ENCODE measurements around the gene SHOC1.

SHOC1 gene

DNA sequence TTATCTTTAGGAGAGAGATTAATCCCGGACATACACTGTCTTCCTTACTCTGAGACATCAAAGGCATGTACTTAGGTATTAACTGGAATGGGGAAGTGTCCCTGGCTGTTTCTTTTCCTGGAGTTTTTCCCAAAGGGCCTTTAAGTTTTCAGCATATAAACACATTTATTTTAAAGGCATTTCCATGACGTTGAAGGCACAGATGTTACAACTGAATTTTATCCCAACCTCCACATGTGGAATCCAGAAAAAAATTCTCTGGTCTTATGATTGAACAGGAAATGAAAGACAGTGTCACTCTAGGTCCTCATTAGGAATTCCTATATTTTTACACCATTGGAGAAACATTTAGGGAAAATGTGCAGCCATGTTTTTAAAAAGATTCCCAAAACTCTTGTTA is 41.6 kb upstream of the SHOC1 start:
- no peak overlapping the region for H3K4me3 ChIP-seq (ENCODE audit: low read depth, low read length)
- TF ChIP-seq CTCF (IDR thresholded peaks at IDR 0.05; ENCODE audit: borderline replicate concordance, insufficient read depth, low read depth, low read length): no peak

- no peak for TF ChIP-seq CTCF (IDR thresholded peaks at IDR 0.05; ENCODE audit: borderline replicate concordance, insufficient read depth, low read depth, low read length)
- H3K4me3 ChIP-seq (ENCODE audit: low read depth, low read length): no peak overlapping the region
Measured at GRCh38 chr9:111833941-111834340, 39.2 kb upstream of the SHOC1 start.

DNA sequence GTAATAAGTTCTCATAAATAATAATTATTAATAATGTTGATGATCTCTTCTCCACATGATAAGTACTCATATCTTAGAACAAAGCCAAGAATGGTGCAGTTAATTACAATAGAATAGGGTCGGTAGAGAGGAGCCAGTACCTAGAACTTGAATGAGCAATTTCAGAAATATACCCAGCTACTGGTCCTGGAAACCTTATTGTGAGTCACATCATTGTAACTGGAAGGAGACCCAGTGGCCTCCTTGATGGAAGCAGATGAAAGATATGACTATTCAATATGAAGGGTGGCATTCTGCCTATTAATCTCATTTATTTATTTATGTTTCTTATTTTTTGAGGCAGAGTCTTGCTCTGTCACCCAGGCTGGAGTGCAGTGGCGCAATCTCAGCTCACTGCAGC is 37.7 kb upstream of the SHOC1 start:
- H3K4me3 ChIP-seq (ENCODE audit: low read depth, low read length): no peak overlapping the region
- TF ChIP-seq CTCF (IDR thresholded peaks at IDR 0.05; ENCODE audit: borderline replicate concordance, insufficient read depth, low read depth, low read length): no peak

DNA sequence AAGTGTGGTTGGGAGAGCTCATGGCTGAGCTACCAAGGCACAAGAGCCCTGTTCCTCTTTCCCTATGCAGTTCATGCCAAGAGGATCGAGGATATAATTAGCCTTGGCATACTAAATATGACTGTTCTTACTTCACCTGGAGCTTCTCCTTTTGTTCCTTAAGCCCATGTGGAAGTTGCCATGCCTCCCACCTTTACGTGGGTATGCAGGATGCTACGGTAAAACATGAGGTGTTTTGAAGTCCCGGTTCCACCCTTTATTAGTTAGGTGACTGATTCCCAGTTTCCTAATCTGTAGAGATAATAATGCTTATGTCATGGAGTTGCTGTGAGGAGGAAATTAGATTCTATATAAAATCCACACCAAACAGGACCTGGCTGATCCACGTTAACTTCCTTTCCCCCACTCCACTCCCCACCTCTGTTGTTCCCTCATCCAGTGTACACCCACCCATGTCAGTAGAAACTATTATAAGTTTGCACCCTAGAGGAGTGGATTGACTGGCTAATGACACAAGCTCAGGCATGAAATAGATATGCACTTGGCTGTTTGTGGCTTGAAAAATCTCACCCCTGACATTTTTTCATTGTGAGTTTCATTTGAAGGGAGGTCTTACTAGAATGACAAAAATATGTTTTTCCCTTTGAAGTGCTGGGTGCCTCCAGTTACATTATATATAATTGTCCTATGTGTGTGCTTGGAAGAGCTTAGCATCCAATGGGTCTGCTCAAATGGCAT is 36.8 kb upstream of the SHOC1 start:
- no peak overlapping the region for H3K4me3 ChIP-seq (ENCODE audit: low read depth, low read length)
- no peak for TF ChIP-seq CTCF (IDR thresholded peaks at IDR 0.05; ENCODE audit: borderline replicate concordance, insufficient read depth, low read depth, low read length)

DNA sequence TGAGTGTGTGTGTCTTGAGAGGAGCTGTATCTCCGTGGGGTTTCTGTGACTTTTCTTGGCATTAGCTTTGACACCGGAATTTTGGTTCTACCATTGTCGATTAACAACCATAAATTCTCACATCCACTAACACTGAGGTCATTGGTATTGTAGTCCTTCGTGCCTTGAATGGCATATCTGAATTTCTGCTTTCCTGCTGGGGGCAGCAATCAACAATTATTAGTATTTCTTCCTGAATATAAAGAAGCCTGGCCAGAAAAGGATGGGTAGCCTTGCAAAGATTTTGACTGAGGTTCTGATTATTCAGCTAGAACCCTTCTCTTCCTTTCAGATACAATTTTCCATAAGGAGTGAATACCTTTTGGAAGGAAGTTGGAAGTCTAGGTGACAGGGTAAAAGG is 33.5 kb upstream of the SHOC1 start:
- no peak for TF ChIP-seq CTCF (IDR thresholded peaks at IDR 0.05; ENCODE audit: borderline replicate concordance, insufficient read depth, low read depth, low read length)
- no peak overlapping the region for H3K4me3 ChIP-seq (ENCODE audit: low read depth, low read length)

GRCh38 chr9:111825468-111826145 is 30.9 kb upstream of the SHOC1 start:
- H3K4me3 ChIP-seq (ENCODE audit: low read depth, low read length): no peak overlapping the region
- no peak for TF ChIP-seq CTCF (IDR thresholded peaks at IDR 0.05; ENCODE audit: borderline replicate concordance, insufficient read depth, low read depth, low read length)

DNA sequence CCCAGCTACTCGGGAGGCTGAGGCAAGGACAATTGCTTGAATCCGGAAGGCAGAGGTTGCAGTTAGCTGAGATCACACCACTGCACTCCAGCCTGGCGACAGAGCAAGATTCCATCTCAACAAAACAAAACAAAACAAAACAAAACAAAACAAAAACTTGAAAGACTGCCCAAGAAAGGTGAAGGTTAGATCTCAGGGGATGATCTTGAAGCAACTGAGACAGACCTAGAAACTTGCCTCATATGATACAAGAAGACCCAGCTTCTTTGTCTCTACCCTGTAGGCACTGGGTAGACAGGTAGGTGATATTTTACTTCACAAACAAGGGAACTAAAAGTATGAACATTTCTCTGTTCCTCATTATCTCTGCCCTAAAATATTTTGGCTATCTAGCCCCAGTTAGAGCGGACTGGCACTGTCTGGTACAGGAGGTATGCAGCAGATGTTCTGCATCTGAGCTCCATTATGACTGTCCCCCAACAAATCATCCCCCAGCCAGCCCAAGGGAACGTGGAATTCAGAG is 26.3 kb upstream of the SHOC1 start:
- H3K4me3 ChIP-seq (ENCODE audit: low read depth, low read length): no peak overlapping the region
- no peak for TF ChIP-seq CTCF (IDR thresholded peaks at IDR 0.05; ENCODE audit: borderline replicate concordance, insufficient read depth, low read depth, low read length)

Data from GM12875 (cell line).